ENCODE measurements around the gene MCTP2.

Gene MCTP2

DNA sequence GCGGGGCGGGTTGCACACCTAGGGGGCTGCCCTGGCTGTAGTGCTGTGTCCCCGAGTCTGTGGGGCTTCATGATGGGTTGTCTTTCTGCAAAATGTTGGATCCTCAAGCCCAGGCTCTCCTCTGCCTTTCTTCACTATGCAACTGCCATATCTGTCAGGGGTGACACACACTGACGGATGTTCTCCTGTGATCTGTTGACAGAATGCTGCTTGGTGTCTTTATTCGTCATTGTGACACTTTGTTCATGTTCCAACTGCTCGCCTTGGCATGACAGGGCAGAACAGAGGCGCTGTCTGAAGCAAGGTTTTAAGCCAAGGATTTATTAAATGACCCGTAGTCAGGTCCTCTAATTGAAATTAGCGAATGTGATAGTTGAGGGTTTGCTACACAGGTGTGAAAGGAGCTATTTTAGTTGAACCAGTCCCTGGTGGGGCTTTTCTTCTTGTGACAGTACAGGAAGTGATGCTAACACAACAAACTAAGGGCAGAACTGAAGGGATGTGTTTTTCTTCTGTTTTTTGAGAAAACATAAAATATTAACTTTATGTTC, 173.4 kb downstream of the MCTP2 start:
- no peak for DNase-seq

- DNase-seq: no peak
Measured at GRCh38 chr15:94411285-94411684, 179.9 kb downstream of the MCTP2 start.

- DNase-seq: no peak
Measured at GRCh38 chr15:94411846-94412245, 180.5 kb downstream of the MCTP2 start.

DNA sequence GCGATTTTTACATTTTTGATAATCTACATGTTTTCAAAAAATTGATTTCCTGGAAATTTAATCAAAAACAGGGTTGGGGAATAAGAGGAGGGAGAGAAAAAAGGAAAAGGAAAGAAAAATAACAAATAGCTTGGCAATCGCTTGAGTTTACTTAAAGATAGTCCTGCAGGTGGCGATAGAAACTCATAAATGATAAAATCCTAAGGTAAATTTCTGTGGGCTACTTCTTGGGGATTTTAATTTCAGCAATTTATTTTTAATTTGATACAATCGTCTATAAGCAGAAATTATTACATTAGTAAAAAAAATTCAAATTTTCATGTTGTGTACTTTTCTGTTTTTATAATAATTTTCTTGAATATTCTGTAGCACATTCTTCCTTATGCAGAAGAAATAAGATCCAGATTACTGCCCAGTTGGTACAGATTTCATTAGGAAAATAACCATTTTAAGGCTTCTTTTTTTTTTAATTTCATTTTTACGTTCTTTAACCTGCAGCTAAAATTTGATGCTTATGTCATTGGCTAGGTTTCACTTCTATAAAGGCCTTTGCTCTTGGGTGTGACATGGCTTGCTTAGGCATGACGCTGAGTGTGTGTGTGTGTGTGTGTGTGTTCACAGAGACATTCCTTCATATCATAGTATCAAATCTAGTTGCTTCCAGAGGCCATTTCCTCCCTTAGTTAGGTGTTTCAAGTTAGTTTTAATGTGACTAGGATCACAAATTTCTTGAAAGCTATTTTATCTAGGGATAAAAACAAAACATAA, 181.8 kb downstream of the MCTP2 start:
- no peak for DNase-seq

DNA sequence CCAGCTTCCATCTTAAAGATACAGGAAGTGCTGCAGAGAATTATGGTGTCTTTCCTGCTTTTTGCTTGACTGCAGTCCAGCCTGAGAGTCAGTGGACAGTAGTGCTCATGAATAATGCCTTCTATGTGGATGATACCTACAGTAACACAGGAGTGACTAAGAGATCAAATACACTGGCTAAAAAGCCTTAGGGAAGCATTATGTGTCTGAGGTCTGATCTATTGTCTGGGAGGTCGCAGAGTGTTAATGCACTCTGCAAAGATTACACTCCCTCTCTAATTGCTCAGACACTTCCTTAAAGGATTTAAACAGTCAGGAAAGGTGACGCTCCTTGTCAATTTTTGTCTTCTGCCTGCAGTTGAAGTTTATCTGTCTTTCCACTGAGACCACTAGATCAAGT, 183.6 kb downstream of the MCTP2 start:
- no peak for DNase-seq

DNA sequence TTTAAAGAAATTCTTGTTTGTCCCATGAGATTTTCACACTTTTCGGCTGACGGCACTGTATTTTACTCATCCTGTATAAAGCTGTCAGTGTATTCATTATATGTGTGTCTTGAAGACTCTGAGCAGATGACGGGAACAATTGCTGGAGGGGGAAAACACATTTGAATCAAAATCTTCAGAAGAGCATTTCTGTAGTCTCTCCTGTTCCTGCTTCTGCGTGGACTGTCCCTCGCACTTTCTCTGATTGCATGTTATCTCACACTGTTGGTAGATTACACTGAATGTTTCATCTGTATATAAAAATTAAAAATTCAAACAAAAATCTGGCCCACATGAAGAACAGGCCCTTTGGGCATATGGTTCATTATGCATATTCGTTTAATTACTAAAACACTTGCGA, 184.9 kb downstream of the MCTP2 start:
- no peak for DNase-seq

GRCh38 chr15:94416820-94417219, 185.5 kb downstream of the MCTP2 start:
- DNase-seq: no peak

DNA sequence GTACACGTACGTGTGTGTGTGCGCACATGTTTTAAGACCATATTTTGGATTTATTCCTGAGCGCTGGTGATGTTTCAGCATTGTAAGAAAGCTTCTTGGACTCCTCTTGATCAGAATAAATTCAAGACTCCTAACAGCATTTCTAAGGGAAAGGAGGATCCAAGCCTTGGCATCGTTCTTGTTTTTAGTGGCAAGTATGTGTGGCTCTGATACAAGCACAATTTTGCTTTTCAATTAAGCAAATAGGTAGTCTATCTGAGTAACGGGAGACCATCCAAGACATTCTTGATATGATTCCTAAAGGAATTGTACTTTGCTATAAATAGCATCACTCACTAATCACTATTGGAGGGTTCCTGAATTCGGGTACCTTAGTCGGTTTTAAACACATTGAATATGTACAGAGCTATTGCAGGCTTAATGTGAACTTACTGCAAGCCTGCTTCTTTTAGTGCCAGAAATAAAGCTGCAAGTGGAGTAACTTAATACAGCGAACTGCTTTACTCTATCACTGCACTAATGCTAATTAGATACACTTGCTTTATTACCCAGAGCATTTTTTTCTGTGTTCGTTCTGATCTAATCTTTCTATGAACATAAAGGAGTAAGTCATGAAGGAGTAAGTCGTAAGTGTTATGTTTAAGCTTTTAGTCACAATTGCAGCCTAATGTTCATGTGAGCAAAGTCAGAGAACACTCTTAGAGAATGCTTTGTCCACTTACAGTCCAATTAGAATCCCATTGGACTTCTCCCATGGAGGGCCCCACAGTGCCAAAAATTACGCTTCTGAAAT, 186.3 kb downstream of the MCTP2 start:
- DNase-seq: no peak

GRCh38 chr15:94421706-94422105, 190.3 kb downstream of the MCTP2 start:
- DNase-seq: no peak

- no peak for DNase-seq
Measured at GRCh38 chr15:94432279-94432678, 200.9 kb downstream of the MCTP2 start.

DNA sequence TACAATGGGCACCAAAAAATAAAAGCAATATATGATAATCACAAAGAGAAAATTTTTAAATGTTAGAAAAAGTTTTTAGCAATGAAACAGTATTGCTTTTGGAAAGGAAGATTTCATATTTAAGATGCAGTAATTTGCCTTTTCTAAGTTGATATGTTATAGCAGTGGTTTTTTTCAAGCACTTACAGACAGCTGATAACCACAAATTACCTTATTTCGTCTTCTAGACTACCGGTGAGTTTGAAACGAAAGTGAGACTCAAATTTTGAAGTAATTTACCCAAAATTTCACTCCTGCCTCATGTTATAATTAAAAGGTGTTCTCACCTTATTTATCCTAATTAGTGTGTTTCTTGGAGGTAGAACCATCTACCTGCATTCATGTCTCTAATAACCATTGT, 207.8 kb downstream of the MCTP2 start:
- no peak for DNase-seq

DNA sequence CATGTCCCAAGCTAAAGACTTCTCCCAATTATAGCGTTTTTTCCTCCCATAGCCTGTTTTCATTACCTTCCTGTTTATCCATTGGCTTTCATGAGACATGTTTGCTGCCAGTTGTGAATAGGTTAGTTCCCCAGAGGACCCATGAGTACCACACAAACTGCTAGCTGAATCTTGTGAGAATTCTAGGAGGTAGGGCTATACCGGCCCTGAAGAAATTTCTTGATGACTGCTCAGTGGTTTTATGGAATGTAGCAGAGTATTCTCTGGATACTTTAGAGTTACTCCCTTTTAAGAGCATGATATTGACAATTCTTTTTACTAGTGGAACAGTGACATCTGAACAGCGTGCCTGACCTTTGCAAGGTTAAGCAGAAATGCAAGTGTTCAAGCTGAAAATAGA, 210.4 kb downstream of the MCTP2 start:
- DNase-seq: no peak

DNA sequence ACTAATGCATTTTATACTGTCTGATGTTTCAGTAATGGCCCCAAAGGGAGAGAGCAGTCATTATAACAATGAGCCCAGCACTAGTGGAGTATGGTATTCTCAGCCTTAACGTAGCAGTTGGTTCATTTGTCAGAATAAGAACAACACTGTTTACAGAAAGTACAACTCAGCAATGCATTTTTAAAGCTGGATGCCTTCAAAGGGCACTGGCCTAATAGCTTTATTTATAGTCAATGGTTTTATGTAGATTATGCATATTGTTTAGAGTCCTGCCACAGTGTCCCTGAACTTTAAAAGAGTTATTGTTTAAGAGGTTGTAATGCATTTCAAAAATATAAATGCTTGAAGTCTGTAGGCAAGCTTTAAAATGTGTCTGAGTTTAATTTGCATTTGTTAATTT, 211.1 kb downstream of the MCTP2 start:
- DNase-seq: no peak

DNA sequence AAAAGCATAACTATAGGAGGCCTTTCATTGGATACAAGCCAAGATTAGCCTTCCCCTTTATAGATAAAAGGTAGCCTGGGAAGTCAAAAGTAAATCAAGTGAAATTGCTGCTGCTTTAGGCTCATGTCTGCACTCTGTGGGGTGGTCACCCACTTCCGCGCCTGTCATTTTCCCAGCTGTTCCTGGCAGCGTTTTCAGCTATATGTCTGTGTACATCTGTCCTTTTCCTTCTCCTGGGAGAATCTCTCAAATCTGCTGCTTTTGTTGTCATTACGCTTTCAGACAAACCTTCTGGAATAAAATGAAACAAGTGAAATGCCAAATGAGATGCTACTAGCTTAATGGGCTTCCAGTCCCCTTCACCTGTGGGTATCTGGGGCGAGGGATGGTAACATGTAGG, 211.8 kb downstream of the MCTP2 start:
- no peak for DNase-seq

- DNase-seq: no peak
Measured at GRCh38 chr15:94445566-94446160, 214.3 kb downstream of the MCTP2 start.

GRCh38 chr15:94446441-94446840, 215.1 kb downstream of the MCTP2 start:
- no peak for DNase-seq

- DNase-seq: no peak
Measured at GRCh38 chr15:94451466-94451865, 220.1 kb downstream of the MCTP2 start.

DNA sequence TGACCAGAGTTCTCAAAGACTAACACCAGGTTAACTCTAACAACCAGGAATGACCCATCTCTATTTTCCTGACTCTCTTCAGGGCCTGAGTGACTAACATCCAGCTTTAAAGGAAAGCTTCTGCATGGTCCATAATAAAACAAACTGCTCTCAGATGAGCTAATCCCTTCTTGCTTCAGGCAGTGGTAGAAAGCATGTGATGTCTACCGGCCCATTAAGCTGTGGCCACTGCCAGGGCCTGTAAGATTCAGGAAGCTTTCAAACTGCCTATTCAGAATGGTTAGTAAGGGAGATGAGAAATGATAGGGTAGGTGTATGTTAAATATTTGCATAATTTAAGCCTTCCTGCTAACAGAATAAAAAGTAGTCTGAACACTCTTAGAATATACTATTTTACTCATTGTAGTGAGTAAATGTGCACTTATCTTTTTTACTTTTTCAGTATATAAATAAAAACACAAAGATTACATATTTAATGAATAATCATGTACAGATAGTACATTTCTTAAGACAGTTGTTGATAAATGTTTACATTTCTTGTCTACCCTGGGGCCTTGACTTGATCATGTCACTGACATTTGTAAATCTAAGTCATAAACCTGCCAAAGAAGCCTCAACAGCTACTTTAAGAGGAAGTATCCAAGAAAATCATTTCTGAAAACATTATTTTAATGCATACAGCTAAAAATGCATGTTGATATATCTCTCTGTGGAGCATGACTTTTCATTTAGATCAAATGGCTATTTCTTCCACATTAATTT, 222.0 kb downstream of the MCTP2 start:
- DNase-seq: no peak

DNA sequence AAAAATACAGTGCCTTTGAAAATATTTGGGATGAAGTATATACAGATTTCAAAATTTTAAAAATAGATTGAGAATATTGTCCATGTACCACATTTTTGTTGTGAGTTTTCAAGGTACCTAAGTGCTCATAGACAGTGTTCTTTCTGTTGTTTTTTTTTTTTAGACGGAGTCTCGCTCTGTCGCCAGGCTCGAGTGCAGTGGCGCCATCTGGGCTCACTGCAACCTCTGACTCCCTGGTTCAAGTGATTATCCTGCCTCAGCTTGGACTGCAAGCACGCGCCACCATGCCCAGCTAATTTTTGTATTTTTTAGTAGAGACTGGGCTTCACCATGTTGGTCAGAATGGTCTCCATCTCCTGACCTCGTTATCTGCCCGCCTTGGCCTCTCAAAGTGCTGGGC, 223.9 kb downstream of the MCTP2 start:
- DNase-seq: no peak

DNA sequence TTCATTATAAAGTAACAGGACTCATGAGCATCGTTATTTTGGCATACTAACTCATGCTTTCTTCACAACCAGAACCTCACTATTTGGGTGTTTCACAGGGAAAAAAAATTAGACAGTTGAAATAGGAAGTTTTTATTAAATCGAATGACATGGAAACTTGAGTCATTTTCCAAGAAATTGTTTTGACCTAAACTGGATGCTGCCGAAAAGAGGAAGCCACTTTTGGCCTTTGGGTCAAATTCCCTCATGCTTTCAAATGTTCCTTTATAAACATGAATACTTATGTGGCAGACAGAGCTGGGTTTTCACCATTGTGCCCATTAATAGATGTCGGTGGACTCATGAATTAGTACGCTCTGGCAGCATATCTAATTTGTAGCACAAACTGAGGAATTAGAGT, 224.9 kb downstream of the MCTP2 start:
- DNase-seq: no peak

- no peak for DNase-seq
Measured at GRCh38 chr15:94457661-94458060, 226.3 kb downstream of the MCTP2 start.

DNA sequence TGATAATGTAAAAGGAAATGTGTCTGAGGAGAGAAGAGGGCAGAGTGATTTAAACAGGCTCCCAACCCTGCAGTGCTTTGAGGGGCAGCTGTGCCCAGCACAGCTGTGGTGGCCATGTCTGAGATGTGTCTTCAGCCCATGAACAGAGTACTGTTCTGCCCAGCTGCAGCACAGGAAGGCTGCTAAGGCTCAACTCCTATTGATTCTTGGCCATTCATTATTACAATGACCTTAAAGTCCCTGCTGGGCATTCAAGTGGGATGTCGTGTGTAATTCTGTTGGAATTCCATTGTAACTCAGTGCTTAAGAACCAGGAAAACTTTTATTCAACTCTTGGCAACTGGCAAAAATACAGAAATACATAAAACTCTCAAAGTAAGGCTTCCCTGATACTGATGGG, 229.3 kb downstream of the MCTP2 start:
- DNase-seq: no peak

DNA sequence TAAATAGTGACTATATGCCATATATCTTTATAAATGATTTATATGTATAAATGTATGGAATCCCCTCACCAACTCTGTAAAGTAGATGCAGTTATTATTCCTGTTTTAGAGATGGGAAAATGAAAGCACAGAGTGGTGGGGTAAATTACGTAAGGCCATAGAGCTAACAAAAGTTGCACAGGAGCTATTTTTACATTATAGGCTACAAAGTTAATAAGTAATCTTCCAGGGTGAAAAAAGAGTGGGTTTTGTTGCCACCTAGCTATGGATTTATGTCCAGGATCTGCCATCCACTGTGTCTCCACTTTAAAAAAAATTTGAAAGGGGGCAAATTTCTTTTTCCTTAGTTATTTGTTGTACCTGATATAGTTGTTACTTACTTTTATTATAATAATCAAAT, 235.7 kb downstream of the MCTP2 start:
- no peak for DNase-seq
